A673 (cell line): ENCODE measurements around the gene CSRP1.

Experiments used
- EZH2 ChIP-seq: fragments of 200-600 bp; sonication (generic); IDR thresholded peaks from 2 replicates; pipeline ENCODE4 v1.6.1; 2017; ENCODE audit warnings: borderline replicate concordance, low read depth, mild to moderate bottlenecking, mixed read lengths, antibody characterized with exemption, low read length; ENCODE audit not compliant: poor library complexity, severe bottlenecking
- TF ChIP-seq, protein P1 (sequence below): fragments of 300-800, 200-600 bp; sonication (generic); conservative IDR thresholded peaks from 2 replicates; pipeline ENCODE4 v1.5.1; 2017; ENCODE audit warnings: low read depth, mild to moderate bottlenecking, antibody characterized with exemption, low read length, moderate library complexity, mixed read lengths

DNA sequence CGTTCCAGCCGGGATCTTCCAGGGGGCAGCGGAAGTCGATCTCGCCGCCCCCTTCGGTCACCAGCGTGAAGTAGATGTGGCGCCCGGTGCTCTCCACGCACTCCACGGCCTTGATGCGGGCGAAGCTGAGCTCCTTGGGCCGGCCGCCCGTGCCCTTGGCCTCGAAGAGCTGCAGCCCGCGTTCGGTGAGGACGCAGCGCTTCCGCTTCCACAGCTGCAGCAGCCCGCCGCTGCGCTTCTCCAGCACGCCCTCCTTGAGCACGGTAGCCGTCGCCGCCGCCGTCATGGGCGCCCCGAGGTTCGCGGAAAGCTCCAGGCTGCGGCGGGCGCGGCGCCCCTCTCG is 38.5 kb downstream of the CSRP1 start:
- TF ChIP-seq, protein P1, sequence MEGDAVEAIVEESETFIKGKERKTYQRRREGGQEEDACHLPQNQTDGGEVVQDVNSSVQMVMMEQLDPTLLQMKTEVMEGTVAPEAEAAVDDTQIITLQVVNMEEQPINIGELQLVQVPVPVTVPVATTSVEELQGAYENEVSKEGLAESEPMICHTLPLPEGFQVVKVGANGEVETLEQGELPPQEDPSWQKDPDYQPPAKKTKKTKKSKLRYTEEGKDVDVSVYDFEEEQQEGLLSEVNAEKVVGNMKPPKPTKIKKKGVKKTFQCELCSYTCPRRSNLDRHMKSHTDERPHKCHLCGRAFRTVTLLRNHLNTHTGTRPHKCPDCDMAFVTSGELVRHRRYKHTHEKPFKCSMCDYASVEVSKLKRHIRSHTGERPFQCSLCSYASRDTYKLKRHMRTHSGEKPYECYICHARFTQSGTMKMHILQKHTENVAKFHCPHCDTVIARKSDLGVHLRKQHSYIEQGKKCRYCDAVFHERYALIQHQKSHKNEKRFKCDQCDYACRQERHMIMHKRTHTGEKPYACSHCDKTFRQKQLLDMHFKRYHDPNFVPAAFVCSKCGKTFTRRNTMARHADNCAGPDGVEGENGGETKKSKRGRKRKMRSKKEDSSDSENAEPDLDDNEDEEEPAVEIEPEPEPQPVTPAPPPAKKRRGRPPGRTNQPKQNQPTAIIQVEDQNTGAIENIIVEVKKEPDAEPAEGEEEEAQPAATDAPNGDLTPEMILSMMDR: no peak
- TF ChIP-seq EZH2: no peak
